ENCODE results near the gene F8.

DNA sequence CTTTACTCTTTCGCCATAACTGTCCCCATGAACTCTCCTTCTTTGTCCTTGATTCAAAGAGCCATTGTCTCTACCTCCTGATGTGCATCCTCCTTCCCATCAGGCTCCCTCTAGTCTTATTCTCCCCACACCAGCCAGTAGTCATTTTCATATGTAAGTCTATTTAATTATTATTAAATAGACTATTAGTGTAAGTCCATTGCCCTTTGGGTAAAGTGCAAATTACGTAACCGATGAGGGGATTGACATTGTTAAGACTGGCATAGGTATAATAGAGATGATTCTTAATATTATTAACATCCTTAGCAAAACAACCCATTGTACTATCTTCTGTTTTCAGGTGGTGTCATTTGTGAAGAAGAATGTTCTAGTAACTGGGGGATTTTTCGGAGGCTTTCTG lies 31.7 kb upstream of the F8 start:
- no peak for TF ChIP-seq POLR2A (IDR thresholded peaks at IDR 0.05)
- TF ChIP-seq, protein P1, sequence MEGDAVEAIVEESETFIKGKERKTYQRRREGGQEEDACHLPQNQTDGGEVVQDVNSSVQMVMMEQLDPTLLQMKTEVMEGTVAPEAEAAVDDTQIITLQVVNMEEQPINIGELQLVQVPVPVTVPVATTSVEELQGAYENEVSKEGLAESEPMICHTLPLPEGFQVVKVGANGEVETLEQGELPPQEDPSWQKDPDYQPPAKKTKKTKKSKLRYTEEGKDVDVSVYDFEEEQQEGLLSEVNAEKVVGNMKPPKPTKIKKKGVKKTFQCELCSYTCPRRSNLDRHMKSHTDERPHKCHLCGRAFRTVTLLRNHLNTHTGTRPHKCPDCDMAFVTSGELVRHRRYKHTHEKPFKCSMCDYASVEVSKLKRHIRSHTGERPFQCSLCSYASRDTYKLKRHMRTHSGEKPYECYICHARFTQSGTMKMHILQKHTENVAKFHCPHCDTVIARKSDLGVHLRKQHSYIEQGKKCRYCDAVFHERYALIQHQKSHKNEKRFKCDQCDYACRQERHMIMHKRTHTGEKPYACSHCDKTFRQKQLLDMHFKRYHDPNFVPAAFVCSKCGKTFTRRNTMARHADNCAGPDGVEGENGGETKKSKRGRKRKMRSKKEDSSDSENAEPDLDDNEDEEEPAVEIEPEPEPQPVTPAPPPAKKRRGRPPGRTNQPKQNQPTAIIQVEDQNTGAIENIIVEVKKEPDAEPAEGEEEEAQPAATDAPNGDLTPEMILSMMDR (IDR thresholded peaks at IDR 0.05): no peak
